ENCODE data around the gene QSOX2.

QSOX2 gene

DNA sequence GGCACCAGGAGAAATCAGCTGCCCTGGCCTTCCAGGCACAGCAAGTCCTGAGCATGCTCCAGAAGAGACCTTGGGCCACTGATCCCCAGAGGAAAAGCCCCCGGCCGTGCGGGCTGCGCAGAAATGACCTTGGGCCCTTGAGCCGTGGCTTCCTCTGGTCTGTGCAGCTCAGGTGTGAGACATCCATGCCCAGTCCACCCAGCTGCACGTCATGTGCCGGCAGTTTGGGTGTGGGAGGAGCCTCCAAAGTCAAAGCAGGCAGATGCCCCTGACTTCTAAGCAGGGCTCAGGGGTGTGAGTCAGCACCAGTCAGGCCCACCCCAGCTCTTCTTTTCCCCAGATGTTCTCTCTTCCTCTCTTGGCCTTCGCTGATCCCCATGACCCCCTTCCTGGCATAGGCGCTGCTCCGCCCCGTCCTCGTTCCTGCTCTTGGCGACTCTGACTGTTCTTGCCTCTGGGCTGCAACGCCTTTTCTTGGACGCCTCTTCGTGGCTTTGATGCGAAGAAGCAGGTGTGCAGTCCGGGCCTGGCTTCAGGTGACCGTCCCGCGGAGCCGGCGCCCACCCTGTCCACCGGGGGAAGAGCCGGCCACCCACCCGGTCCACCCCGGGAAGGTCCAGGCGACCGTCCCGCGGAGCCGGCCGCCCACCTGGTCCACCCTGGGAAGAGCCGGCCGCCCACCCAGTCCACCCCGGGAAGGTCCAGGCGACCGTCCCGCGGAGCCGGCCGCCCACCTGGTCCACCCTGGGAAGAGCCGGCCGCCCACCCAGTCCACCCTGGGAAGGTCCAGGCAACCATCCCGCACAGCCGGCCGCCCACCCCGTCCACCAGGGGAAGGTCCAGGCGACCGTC, 5.9 kb upstream of the QSOX2 start:
- no peak for DNase-seq (ENCODE audit: low spot score)

DNA sequence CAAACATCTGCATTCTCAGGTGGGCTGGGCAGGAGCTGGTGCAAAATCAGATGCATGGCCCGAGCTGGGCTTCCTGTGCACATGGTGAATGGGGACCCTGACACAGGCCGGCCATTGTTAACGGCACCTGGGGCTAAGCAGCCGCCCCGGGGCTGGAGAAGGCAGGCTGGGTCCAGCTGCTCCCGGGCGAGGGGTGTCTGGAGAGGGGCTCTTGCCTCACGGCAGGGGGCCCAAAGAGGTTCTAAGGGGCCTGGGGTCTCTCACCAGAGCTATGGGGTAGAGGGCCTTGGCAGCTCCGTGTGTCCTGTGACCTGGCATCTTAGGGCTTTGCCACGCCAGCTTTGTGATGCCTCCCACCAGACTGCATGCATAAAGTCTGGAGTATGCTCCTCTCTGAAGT, 5.1 kb upstream of the QSOX2 start:
- DNase-seq (ENCODE audit: low spot score), result no peak

DNA sequence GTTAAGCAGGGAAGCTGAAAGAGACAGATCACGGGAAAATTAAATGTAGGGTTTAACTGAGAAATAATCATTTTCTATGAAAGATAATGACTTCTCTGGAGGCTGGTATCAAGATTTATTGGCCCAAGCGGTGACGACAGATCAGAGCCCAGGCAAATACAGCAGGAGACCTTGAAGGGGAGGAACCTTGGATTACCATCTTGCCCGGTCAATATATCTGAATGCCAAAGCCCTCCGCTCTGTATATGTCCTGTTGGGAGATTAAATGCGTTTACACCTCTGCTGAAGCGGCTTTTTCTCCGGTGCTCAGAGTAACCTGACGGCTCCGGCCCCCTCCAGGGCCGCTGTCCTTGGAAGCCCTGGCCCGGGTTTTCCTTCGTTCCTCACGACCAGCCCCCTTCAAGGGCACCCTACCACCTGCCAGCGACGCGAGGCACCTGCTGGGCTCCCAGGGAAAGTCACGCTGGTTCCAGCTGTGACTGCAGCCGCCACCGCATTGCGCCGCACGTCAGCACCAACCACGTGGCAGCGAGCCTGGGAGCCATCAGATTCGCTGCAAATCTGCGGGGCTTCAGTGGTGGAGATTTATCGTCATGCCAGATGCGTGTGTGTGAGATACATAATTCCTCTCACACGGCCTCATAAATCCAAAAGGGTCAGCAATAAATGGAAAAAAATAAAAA, 4.4 kb upstream of the QSOX2 start:
- no peak for DNase-seq (ENCODE audit: low spot score)

DNA sequence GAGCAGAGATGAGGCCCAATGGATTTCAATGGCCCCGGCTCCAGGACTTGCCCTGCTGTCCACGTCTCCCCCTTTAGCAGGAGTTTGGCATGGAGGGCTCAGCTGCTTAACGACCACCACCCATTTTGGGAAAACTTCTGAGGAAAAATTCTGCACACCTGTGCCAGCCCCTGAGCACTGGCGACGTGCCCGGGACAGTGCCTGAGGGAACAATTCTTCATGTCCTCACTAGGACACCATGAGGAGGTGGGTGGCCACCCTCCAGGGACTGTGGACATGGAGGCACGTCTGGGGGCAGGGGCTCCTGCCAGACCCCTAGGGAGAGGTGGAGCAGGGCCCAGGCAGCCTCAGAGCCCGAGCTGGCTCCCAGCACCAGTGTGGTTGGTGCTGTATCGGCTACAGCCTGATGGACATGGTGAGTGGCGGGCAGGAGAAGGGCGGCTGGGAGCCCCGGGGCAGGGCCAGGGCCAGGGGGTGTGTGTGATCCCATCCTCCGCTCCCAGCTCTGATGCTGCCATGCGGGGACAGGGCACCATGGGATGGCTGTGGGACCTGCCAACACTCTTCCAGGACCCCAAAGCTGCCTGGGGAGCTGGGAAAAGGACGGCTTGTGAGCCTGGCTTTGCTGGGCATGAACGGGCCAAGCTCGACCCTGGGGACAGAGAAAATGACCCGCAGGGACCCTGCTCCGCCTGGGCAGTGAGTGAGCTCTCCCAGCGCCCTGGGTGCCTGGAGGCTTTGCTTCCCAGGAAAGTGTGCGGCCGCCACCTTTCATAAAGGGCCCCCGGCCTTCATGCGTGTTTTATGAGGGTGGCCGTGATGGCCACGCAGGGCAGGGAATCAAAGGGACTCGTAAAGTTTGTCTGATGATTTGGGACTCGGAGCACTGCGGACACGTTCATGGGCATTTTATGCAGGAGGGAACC, 3.6 kb upstream of the QSOX2 start:
- no peak for DNase-seq (ENCODE audit: low spot score)

DNA sequence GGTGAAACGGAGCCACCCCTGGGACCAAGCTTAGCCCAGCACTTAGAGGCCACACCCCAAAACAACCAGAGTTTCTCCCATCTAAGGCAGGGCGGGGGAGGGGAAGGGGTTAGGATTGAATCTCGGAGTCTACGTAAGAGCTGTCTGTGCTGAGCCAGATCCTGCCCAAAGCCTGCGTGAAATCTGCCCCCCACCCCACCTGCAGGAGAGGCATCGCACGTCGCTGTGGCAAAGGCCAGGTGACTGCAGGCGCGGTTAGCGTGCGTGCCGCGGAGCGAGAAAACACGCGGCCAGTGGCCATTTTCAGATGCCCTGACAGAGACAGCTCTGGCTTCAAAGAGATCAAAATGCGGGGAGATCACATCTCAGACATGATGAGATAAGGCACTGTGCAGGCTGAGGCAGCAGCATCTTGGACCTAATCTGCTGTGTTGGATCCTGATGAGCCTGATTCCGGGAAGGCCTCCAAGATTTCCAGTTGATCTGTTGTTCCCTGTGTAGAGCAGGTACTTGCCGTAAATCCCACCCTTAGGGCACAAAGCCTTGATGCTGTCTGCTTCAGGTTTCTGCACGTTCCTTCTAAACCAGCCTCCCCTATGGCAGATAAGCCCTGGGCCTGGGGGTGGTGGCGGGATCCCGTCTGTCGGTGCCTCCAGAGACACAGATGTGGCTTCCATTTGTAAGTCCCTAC, 2.5 kb upstream of the QSOX2 start:
- DNase-seq (ENCODE audit: low spot score), result no peak

DNA sequence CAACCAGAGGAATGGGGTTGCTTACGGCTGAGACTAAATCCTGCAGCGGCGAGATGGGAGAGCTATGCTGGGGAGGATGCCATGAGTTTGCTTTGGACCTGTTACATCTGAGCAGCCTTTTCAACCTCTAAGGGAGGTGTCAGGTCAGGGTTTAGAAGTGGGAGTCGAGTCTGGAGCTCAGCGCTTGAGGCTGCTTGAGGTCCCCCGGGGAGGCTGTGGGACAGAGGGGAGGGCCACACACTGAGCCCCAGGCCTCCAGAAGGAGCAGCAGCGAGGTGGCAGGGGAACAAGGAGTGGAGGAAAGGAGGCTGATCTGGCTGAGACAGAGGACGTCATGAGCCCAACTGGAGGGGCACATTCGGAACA, 1.9 kb upstream of the QSOX2 start:
- DNase-seq (ENCODE audit: low spot score), result no peak

DNA sequence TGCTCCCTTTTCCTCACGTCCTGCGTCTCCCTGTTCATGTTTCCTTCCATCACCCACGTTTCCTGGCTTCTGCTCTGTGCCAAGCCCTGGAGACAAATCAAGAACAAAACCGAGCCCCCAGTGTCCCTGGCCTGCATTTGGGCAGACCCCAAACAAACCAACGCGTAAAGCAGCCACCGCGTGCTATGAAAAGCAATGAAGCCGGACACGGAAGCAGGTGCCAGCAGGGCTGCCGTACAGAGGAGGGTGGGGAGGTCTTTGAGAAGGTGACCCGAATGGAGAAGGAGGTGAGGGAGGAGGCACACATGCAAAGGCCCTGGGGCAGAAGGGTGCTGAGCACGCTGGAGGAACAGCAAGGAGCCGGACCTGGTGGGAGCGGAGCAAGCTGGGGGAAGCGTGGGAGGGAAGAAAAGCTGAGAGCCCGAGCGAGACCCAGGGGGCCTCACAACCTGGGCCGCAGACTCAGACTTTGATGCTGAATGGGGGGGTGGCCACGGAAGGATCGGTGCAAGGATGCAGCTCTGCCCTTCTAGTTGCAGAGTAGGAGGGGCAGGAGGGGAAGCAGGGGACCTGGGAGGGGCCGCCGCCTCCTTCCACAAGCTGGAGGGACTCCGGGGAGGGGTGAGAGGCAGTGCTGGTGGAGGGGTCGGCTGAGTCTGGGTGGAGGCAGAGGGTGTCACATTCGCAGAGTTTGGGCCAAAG, 1.4 kb upstream of the QSOX2 start:
- no peak for DNase-seq (ENCODE audit: low spot score)

DNA sequence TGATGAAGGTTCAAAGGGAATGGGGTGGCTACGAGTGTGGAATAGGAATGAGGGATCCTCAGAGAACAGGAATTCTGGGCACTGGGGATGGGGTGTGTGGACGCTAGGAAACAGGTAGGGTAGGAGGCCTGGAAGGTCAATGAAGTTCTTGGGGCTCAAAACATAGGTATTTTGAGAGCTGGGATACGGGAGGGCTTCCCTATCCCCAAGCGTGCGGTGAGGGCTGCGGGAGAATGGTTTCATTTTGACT, 718 bp downstream of the QSOX2 start:
- DNase-seq (ENCODE audit: low spot score), result no peak

DNA sequence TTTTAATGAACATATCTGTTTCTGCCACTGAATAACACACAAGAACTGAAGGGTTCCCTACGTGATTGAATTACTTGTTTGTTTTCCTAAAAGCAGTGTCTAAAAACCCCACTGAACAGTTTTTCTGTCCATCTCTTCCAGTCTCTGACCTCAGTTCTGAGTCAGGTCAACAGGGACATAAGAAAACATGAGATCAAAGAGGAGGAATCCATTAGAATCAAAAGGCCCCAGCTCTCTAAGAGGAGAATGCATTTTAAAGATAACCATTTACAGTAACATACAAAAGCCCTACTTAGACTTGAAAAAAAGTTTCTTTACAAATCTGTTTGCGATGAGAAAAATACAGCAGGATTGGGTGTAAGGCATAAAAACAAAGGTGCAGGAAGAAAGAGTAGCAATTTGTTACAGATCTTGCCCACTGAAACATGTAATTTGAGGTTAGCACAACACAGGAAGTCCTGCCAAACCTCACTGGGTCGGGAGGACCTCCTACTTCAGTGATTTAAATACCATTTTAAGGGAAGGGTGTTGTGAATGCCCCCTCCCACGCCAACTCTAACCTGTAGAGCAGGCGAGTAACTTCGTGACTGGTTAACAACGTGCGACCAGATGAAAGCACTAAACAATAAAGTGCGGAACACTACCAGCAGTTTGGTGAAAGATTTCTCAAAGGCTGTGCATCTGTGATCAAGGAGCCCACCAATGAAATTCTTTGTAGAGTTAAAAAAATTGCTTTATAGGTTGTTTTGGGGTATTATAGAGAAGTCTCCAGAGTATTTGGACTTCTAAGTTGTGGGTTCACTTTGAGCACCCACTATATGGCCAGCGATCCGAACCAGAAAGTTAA, 1.3 kb downstream of the QSOX2 start:
- no peak for DNase-seq (ENCODE audit: low spot score)

DNA sequence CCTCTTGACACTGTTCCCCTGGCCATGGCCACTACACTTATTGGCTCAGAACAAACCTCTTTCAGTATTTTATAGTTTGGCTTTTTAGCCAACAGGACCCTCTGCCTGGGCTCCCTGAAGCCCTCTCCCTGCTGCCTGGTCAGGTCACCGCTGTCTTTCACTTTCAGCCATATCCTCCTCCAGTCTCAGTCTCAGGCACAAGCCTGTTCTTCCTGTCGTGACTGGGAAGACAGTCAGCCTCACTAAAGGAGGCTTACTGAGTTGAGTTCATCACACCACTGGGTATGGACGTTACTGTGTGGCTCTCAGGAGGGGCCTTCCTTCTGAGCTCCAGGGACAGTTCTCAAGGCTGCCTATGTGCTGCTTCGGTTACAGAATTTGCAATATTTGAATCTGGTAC, 2.0 kb downstream of the QSOX2 start:
- DNase-seq (ENCODE audit: low spot score), result no peak

DNA sequence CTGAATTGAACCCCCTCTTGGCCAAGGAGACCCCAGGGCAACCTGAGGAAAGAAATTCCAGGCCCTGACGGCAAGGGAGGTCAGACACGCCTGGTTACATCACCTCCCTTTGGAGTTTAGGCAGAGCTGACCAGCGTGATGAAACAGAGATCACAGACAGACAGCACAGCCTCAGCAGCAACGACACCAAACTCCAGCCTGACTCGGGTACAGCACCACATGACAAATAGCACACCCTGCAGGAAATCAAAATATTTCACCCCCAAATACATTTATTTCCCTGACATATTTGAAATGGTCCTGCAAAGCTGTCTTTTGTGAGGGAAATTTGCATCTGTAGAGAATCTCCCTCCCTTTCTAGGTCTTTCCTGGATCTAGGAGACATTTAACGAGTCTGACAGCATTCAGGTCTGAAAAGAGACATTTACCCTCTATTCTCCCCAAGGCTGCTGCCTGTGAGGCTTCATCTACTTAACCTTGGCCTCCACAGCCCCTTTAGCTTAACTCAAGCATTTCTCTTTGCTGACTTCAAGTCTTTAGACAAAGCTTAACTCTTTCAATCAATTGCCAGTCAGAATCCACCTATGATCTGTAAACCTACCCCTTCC, 2.6 kb downstream of the QSOX2 start:
- no peak for DNase-seq (ENCODE audit: low spot score)

DNA sequence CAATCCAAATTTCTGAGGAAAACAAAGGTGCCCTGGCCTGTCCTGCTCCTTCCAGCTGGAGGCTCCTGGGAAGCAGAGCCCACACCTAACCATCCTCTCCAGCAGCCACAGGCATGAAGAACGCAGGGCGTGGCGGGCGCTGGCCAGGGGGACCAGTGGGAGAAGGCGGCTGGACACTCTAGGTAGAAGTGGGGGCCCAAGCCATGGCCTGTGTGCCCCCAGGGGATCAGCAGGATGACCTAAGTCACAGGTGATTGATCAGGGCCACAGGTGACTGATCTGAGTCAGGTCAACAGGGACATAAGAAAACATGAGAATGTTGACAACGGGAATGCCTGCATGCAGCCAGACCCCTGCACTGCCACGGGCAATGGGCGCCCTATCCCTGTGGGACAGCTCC, 3.4 kb downstream of the QSOX2 start:
- DNase-seq (ENCODE audit: low spot score), result no peak

DNA sequence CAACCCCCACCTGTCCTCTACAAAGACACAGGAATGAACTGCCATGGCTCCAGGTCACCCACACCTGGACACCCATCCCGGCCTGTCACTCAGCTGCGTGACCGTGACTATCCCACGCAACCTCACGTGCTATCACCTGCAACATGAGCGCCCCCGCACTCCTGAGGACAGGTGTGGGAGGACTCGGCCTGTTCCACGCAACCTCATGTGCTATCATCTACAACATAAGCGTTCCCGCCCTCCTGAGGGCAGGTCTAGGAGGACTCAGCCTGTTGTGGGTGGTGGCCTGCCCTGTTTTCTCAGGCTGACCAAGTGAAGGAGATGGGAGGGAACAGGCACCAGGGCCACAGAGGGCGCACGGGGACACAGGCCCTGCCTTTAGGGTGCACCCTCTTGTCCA, 4.1 kb downstream of the QSOX2 start:
- no peak for DNase-seq (ENCODE audit: low spot score)

DNA sequence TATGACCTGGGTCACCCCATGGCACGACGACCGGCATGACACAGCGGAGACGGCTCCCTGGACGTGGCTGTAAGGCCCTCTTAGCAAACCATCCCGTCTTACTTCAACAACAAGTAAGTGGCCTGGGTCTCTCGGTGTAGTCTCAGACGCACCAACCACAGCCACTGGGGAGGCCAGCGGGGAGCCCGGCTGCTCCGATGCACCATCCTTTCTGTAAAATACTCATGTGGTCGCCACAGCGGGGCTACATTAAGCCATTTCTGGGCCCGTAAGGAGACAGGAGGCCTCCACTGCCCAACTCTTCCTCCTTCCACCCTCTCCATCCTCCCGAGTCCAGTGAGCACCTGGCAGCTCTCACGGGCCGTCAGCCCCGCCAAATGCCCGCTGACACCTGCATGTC, 4.7 kb downstream of the QSOX2 start:
- DNase-seq (ENCODE audit: low spot score), result no peak

DNA sequence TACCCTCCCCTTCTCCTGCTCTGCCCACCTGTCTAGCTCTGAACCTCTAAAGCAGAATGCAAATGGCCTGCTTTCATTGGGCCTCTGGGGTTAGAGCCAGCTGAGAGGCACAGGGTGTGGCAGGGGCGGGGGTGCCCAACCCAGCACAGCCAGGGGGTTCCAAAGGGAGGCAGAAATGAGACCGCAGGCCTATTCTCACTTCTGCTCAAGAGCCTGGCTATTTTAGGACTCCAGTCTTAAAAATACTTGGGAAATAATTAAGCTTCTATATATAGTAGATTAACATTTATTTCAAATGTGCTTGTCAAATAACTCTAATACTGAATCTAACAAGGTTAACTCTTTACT, 5.7 kb downstream of the QSOX2 start:
- no peak for DNase-seq (ENCODE audit: low spot score)

DNA sequence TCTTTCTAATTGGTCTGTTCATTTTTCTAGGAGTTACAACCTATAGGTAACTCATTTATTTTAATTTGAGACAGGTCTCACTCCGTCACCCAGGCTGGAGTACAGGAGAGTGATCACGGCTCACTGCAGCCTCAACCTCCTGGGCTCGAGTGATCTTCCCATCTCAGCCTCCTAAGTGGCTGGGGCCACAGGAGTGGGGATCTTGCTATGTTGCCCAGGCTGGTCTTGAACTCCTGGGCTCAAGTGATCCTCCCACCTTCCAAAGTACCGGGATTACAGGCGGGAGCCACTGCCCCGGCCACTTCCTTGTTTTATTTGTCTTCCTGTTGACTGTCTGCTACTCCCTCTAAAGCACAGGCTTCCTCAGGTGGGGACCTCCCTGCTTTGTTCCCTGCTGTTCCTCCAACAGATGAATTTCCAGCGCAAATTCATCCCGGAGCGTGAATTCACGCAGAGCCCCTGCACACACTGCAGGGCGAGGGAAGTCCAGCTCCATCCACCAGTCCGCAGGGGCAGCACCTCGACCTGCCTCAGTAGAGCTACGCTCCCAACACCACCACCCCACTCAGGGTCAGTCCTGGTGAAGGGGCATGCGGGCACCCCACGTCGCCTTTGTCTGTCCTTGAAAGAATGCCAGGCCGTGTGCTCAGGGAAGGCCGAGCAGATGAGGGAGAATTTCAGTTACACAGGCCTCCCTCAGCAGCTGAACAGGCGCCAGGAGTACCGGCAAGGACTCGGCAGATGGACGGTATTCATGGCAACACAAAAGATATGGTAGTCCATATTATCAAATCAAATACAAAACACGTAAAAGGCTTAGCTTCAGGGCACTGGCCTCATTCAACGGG, 6.3 kb downstream of the QSOX2 start:
- DNase-seq (ENCODE audit: low spot score), result no peak

DNA sequence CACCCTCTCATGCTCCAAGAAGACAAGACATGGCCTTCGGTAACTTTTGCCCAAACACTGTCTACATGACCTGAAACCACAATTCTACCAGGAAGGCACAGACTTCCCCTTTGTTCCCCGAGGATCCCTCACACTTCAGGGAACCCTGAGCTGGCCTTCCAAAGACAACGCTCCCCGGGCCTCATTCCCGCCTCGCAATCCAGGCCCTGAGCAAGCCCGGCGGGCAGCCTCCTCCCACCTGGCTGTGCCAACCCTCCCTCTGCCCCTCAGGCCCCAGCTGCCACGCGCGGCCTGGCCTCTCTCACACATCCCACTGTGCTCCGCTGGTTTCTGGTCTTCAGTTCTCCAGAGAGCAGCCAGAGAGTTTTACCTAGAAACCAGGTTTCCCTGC, 7.3 kb downstream of the QSOX2 start:
- no peak for DNase-seq (ENCODE audit: low spot score)

DNA sequence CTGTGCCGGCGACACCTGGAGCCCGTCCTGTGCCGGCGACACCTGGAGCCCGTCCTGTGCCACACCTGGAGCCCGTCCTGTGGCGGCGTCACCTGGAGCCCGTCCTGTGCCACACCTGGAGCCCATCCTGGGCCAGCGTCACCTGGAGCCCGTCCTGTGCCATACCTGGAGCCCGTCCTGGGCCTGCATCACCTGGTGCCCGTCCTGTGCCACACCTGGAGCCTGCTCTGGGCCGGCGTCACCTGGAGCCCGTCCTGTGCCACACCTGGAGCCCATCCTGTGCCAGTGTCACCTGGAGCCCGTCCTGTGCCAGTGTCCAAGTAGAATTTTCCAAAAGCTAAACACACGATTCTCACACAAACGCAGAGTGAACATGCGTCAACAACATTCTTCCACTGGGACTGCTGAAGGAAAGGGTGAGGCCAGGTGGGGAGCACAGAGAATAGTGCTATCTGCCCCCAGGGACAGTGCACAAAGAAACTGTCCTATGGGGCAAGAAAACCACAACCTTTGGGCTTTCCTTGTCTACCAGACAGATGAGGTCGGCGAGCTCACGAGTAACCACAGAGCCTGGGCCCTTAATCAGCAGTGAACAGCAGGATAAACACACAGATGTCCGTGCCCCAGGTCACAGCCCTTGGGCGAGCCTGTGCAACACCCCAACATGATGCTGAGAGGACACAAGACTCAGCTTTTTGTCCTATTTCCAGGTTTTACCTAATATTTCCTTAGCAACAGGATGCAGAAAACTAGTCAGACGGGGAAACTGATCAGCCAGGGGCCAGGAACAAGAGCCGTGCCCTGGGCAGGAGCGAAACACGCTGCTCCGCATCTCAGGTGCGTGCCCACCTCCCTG, 7.9 kb downstream of the QSOX2 start:
- DNase-seq (ENCODE audit: low spot score), result no peak

Measured in LoVo (cell line).